ENCODE data around the gene DMTF1. TPM values are rescaled to one million over a fixed set of nuclear protein-coding genes. Genes with fewer than 3 reads are reported as not detected.

Gene DMTF1
- total and polyA plus RNA-seq, 10 of the 15 experiments (the other 5 are each of a cell fraction or from before 2014, with no cell fraction given) = 24.3 to 191 (median 72.0) TPM

DNA sequence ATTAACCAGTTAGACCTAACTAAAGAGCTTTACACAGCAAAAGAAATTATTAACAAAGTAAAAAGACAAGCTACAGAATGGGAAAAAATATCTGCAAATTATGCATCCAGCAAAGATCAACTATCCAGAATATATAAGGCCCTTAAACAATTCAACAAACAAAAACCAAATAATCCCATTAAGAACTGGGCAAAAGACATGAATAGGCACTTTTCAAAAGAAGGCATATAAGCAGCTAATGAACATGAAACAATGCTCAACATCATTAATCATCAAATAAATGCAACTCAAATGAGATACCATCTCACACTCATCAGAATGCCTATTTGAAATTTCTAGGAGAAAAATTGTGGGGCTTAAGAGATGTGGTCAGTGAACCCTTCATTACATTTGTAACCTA lies 15.0 kb upstream of the DMTF1 start (continued):
- TF ChIP-seq ETV6 (conservative IDR thresholded peaks at IDR 0.05 in 1 of 2, IDR thresholded peaks at IDR 0.05 in 1 of 2; ENCODE audit: borderline replicate concordance in 1 of 2, low read depth in 1 of 2) = no peak

DNA sequence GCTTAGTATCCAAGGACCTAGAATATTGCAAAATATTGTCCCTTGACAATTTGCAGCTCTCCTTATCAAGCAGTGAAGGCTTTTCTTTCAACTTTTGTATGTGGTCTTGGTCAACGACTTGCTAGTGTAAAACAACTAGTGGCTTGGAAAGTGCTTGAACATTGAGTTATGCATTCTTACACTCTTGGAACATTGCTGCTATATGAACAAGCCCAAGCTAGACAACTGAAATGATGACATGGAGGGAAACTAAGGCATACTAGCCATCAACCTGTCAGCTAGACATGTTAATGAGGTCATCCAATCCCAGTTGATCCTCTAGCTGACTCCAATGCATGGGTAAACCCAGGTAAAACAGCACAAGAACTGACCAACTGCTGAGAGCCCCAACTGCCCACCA lies 12.7 kb upstream of the DMTF1 start:
- no peaks in the 10 kb centered on the region for H4K20me1 ChIP-seq (ENCODE audit: control insufficient read depth, insufficient read depth)
- WGBS (ENCODE audit: insufficient coverage, insufficient replicate concordance, low lambda C conversion rate, missing lambda C conversion rate) = 64% methylated on average over 1 of the region's 1 CpG
- H3K27ac ChIP-seq (ENCODE audit: control insufficient read depth, insufficient read depth) = no peak overlapping the region
- H3K4me1 ChIP-seq (ENCODE audit: control insufficient read depth, insufficient read depth, low read length) = peaks cover 15% of the 10 kb centered on the region
- no peak overlapping the region for H3K9ac ChIP-seq (ENCODE audit: control insufficient read depth, insufficient read depth, low read length)
- intact Hi-C loops (cut with micrococcal nuclease; ENCODE audit: unreplicated experiment) = no loop called here
- H3K4me2 ChIP-seq (ENCODE audit: control insufficient read depth, insufficient read depth) = no peak overlapping the region
- CTCF ChIA-PET = interaction anchor here (1.4 kb wide), 1 partner anchor 9 kb away, joined by 5 read pairs; no protein-coding TSS in a partner anchor
- TF ChIP-seq YBX1 (IDR thresholded peaks at IDR 0.05) = no peak
- ATAC-seq (no peak), FAIRE-seq (no peak), DNase-seq (ENCODE audit: low read depth, low spot score) (no peak)
- POLR2A ChIA-PET = no interaction called here
- H2AFZ ChIP-seq (ENCODE audit: control insufficient read depth, low read depth, low read length) = no peak overlapping the region
- no peaks in the 10 kb centered on the region for H3K79me2 ChIP-seq (ENCODE audit: control insufficient read depth, insufficient read depth, low read length)
- BruUV-seq (replicated peaks) = no TSS peak
- H3K27me3 ChIP-seq (replicated peaks in 1 of 2; ENCODE audit: control insufficient read depth in 2 of 2, insufficient read depth in 2 of 2, low read length in 1 of 2) = no peaks in the 10 kb centered on the region
- no peak overlapping the region for H3K4me3 ChIP-seq
- H3K36me3 ChIP-seq (ENCODE audit: control insufficient read depth in 2 of 2, insufficient read depth in 2 of 2, low read length in 1 of 2) = no peaks in the 10 kb centered on the region
- SMC1A ChIA-PET (ENCODE audit: uncharacterized antibody, unreplicated experiment) = interaction anchor here (0.6 to 0.7 kb wide), 2 partner anchors 14 to 198 kb away, joined by 4 to 5 read pairs; no protein-coding TSS in a partner anchor
- RAD21 ChIA-PET (ENCODE audit: unreplicated experiment) = no interaction called here
- in situ Hi-C loops (cut with MboI) = no loop called here
- no peaks in the 10 kb centered on the region for H3K9me3 ChIP-seq (replicated peaks; ENCODE audit: control insufficient read depth, insufficient read depth, low read length)

DNA sequence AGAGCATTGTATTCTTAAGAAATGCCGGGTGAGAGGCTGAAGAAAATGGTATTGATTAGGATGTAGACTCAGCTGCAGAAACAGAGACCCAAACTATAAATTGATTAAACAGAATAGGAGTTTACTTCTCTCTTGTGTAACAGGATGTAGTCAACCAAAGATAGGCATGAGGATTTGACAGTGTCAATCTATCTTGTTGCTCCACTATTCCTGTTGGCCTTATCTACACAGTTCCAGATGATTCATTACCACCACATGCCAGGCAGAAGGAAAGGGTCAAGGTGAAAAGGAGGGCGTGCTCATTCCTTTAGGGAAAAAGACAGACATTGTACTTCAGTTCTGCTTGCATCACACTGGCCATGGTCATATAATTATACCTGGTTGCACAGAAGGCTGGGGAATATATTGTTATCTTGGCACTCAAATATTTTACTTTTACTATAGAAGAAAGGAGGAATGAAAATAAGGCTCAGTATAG lies 11.9 kb upstream of the DMTF1 start:
- Histone ChIP-seq H4K20me1 (ENCODE audit: control insufficient read depth, insufficient read depth) (no peaks in the 10 kb centered on the region), H2AFZ (ENCODE audit: control insufficient read depth, low read depth, low read length) (no peak overlapping the region), H3K79me2 (ENCODE audit: control insufficient read depth, insufficient read depth, low read length) (no peaks in the 10 kb centered on the region), H3K4me1 (ENCODE audit: control insufficient read depth, insufficient read depth, low read length) (peaks cover 22% of the 10 kb centered on the region), H3K27me3 (replicated peaks in 1 of 2; ENCODE audit: control insufficient read depth in 2 of 2, insufficient read depth in 2 of 2, low read length in 1 of 2) (no peaks in the 10 kb centered on the region), H3K36me3 (ENCODE audit: control insufficient read depth in 2 of 2, insufficient read depth in 2 of 2, low read length in 1 of 2) (no peaks in the 10 kb centered on the region), H3K4me2 (ENCODE audit: control insufficient read depth, insufficient read depth) (no peak overlapping the region), H3K9me3 (replicated peaks; ENCODE audit: control insufficient read depth, insufficient read depth, low read length) (no peaks in the 10 kb centered on the region), H3K27ac (ENCODE audit: control insufficient read depth, insufficient read depth) (no peak overlapping the region), H3K4me3 (no peak overlapping the region), H3K9ac (ENCODE audit: control insufficient read depth, insufficient read depth, low read length) (no peak overlapping the region)
- no peak for ATAC-seq
- RAD21 ChIA-PET (ENCODE audit: unreplicated experiment) = no interaction called here
- BruUV-seq (replicated peaks) = no TSS peak
- FAIRE-seq = no peak
- CTCF ChIA-PET = no interaction called here
- whole genome bisulfite sequencing (ENCODE audit: insufficient coverage, insufficient replicate concordance, low lambda C conversion rate, missing lambda C conversion rate) = 52% methylated on average over 2 of the region's 2 CpGs
- no peak for DNase-seq (ENCODE audit: low read depth, low spot score)
- intact Hi-C loops (cut with micrococcal nuclease; ENCODE audit: unreplicated experiment) = no loop called here
- SMC1A ChIA-PET (ENCODE audit: uncharacterized antibody, unreplicated experiment) = no interaction called here
- POLR2A ChIA-PET = no interaction called here
- in situ Hi-C loops (cut with MboI) = no loop called here
- TF ChIP-seq TBL1XR1 (IDR thresholded peaks at IDR 0.05; ENCODE audit: low read depth, low read length) (no peak), MXI1 (IDR thresholded peaks at IDR 0.05; ENCODE audit: low read depth, low read length) (no peak), TAF1 (IDR thresholded peaks at IDR 0.05; ENCODE audit: borderline replicate concordance, low read depth, low read length) (no peak), FOXK2 (IDR thresholded peaks at IDR 0.05) (no peak), RCOR1 (conservative IDR thresholded peaks at IDR 0.05; ENCODE audit: low read depth, low read length) (no peak), SMARCA5 (IDR thresholded peaks at IDR 0.05) (no peak), KDM1A (IDR thresholded peaks at IDR 0.05; ENCODE audit: borderline replicate concordance) (no peak), NFYB (IDR thresholded peaks at IDR 0.05; ENCODE audit: insufficient read depth, low read depth, low read length) (no peak), HDGF (IDR thresholded peaks at IDR 0.05) (no peak), POLR2AphosphoS5 (IDR thresholded peaks at IDR 0.05; ENCODE audit: low read length) (no peak), SUPT20H (IDR thresholded peaks at IDR 0.05; ENCODE audit: borderline replicate concordance, control insufficient read depth, low read depth, low read length) (no peak), CHD4 (IDR thresholded peaks at IDR 0.05) (no peak), ZNF622 (IDR thresholded peaks at IDR 0.05) (no peak)
- TF ChIP-seq, protein P1, sequence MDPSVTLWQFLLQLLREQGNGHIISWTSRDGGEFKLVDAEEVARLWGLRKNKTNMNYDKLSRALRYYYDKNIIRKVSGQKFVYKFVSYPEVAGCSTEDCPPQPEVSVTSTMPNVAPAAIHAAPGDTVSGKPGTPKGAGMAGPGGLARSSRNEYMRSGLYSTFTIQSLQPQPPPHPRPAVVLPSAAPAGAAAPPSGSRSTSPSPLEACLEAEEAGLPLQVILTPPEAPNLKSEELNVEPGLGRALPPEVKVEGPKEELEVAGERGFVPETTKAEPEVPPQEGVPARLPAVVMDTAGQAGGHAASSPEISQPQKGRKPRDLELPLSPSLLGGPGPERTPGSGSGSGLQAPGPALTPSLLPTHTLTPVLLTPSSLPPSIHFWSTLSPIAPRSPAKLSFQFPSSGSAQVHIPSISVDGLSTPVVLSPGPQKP (IDR thresholded peaks at IDR 0.05; ENCODE audit: low read depth, low read length) = no peak
- TF ChIP-seq, protein P2, sequence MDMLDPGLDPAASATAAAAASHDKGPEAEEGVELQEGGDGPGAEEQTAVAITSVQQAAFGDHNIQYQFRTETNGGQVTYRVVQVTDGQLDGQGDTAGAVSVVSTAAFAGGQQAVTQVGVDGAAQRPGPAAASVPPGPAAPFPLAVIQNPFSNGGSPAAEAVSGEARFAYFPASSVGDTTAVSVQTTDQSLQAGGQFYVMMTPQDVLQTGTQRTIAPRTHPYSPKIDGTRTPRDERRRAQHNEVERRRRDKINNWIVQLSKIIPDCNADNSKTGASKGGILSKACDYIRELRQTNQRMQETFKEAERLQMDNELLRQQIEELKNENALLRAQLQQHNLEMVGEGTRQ (IDR thresholded peaks at IDR 0.05; ENCODE audit: borderline replicate concordance, low read depth, low read length) = no peak

Measured in GM12878 (cell line).